Hematopoietic multipotent progenitor cell treated with erythropoietin and hydrocortisone succinate and interleukin-3 and kit ligand, for 8 days (in vitro differentiated cells): Measurements from ENCODE around the gene PPP1R9A.

Experiments used
- DNase-seq: peaks from one replicate; pipeline ENCODE4 v3.0.0-alpha.2; 2015

PPP1R9A gene

DNA sequence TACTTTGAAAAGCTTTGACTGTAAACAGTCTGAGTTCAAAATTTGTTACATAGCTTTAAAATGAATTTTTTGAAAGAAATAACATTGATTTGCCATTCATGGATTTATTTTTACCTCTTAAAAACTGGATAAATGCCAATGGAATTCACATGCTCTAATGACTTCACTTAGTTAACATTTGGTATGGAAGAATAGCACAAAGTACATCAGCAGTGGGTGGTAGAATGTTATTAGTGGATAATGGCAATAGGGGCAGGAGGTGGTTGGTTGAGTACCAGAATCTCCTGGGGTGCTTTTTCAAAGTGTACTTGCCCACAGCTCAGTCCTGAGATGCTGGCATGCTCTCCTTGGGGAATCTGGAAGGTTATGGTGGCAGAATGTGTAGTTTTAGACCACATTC is 4.7 kb downstream of the PPP1R9A start:
- no peak for DNase-seq

DNA sequence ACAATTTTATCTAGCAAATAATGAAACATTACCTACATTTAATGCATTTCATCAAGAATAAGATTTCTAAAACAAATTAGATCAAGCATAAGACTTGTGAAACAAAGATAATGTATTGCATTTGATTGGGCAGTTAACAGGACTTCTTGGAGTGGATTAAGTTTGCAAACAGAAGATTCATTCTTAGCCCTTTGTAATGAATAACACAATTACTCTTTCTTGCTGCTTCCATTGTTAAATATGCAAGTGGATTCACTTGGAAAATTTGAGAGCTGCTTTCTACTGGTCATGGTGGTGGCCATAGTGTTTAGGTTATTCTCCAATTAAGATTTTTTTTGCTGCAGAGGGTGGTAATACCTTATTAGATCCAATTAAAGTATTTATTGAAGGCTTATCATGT is 6.0 kb downstream of the PPP1R9A start:
- DNase-seq: no peak

DNA sequence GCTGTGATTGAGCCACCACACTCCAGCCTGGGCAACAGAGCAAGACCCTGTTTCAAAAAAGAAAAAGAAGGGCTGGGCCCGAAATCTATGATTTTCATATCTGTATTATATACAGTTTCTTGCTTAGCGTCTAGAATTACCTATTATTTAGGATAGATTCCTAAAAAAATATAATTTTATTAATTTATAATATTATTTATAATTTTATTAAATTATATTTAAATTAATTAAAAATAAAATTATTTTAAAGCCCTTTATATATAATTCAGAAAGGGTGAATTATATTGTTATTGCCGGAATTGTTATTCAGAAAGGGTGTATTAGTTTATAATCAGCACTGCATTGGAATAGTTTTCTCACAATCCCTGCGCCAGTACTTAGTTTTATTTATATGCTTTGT is 14.5 kb downstream of the PPP1R9A start:
- no peak for DNase-seq

DNA sequence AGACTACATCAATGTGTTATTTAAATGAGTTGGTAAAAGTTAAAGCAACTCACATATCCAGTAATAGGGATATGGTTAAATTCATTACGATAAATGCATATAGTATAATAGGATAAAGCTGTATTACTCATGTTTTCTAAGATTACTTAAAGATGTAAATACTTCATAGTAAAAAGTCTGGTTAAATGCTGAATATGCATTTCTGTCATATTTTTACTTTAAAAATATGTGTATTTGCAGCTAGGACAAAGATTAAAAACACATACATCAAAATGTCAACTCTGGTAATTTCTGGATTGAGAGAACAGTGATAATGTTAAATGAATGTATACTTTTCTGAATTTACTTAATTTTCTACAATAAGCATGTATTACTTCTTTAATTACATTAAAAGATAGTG is 15.1 kb downstream of the PPP1R9A start:
- DNase-seq: no peak

DNA sequence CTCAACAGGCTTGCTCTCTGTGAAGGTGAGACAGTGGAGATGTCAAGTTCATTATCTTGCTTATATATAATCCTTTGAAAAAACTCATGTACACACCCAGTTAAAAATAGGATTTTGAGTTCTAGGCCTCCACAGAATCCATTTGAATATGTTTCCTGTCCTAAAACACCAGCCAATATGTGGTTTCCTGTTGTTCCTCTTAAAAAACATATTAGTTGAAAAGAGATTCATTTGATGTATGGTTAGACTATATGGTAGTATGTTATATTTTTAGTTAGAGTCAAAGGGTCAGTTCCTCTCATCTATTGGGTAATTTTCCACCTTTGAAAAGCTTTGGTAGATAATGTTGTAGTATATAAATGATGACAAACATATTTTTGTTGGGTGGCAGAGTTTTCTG is 16.0 kb downstream of the PPP1R9A start:
- no peak for DNase-seq

DNA sequence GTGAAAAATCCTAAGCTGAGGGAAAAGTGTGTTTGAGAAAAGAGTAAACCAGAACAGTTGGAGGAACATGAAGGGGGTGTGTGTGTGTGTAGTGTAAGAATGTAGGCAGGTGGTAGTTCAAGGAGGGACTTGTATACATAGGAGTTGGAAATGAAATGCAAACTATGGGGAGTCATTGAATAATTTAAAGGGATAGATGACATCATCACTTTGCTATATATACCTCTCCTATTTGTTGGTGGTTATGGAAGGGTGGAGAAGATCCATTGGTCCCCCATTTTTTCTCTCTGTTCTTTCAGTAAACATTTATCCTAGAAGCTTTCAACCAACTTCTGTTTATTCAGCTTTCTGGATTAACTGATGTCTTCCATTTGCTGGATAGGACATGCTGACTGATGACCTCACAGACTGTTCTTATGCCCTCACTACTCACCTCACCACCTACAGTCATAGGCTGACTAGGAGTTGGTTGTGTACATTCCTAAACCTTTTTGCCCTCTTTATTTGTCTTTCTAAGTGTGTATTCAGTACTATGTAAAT is 20.8 kb downstream of the PPP1R9A start:
- DNase-seq: no peak

DNA sequence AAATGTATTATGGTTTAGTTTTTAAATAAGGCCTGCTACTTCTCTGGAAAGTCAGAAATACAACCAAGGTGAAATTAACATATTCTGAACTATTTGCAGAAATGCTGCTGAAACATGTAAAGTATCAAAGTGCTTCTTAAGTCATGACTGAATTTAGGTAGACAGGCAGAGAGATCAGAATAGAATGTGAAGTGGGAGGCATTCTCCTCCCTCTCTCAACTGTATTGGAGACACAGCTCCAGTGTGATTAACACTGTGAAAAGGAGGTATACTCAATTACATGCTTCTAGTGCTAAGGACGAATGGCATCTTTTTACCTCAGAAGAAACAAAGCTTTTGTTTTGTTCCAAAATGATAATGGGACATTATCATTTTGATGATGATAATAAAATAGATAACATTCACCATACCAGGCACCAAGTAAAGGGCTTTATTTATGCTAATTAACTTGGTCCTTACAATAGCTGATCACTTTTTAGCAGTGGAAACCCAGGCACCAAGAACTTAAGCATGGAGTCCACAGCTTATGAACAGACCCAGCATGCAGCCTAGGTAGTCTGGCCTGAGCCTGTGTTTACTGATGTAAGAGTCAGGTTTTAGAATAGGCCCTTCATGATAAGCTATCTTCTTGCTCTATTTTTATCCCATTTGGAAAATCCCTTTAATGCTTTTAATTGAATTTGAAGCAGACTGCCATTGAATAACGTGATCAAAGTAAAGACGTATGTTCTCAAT is 26.0 kb downstream of the PPP1R9A start:
- DNase-seq: no peak

DNA sequence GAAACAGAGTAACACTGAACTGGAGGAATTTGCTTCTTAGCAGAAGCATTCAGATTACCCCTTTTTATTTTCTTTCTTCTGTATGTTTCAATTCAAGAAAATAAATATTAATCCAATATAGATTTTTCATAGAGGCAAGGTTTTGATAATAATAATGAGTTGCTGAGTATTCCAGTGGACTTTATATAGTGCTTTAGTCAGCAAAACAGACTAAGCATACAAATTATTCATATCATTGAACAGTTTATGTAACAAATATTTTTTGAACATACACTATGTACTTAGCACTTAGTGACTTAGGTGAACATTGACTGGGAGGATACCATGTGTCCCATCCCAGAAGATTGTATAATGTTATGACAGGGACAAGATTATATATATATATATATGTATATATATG is 32.0 kb downstream of the PPP1R9A start:
- no peak for DNase-seq

DNA sequence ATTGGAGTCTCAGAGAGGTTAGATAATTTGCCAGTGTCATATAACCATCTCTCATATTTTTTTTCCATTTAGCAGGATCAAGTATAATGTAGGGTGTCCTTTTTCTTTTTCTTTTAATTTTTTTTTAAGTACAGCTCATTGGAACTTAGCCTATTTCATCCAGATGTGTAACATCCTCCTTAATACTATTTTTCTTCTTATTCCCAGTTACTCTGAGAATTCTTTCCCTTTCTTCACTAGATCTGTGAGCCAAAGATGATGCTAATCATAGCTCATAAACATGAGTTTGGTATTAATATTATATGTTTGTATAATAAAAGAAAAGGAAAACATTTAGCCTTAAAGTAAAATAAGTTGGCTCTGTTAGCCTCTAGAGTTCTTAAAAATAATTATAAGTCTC is 32.8 kb downstream of the PPP1R9A start:
- DNase-seq: no peak

DNA sequence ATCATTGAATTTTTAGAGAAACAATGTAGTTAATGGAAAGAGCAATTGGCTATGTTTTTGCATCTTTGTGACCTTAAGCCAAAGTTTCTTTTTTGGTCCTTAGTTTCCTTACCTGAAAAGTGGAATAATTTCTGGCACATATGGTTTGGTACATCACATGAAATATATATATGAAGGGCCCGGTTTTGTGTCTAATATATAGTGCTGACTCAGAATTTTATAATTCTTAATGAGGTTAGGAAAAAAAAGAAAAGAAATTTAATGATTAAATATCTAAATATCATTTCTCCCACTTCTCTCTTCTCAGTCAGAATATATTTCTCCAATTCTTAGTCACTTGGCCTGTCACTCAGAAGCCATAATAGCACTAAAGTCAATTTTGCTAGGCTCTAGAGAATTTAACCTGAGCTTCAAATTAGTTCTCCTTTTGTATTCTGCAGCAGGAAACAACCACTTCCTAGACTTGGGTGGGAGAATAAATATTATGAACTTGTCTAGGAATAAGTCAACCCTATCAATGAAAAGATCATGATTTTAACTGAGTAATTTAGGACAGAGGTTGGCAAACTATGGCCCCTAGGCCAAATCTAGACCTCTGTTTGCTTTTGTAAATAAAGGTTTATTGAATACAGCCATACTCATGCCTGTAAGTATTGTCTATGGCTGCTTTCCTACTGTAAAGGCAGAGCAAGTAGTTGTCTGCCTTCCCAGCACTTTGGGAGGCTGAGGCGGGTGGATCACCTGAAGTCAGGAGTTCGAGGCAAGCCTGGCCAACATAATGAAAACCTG is 34.6 kb downstream of the PPP1R9A start:
- DNase-seq: no peak

DNA sequence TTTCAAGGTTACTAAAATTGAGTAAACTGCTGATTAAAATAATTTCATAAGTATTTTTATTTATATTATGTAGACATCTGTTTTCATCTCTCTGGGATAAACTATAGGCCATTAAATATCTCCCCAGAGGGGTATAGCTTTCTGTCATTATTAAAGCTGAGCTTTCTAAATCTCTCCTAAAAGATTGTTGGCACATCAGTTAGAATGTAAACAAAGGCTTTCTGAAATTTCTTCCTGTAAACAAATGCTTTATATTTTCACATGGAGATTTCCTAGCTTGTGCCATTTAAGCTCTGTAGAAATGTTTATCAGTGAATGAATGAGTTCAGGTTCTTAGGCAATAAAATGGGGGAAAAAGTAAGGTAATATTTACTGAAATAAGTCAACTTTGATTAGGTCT is 35.7 kb downstream of the PPP1R9A start:
- DNase-seq: no peak

DNA sequence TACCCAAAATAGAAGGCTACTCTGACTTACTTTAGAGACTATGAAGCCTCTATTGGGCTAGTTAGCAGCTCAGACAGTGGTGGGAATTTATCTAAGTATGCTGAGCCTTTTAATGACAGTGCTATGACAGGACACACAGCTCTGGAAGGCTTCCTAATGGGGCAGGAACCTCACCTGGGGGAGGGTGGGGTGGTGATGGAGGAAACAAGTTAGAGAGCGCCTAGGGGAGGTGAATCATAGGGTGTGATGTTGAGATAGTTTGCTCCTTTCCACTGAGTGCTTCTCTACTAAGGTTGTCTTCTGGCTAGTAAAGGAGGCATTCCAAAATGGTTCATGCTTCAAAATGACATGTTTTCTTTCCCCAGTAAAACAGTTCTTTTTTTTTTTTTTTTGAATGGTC is 42.1 kb downstream of the PPP1R9A start:
- DNase-seq: no peak

DNA sequence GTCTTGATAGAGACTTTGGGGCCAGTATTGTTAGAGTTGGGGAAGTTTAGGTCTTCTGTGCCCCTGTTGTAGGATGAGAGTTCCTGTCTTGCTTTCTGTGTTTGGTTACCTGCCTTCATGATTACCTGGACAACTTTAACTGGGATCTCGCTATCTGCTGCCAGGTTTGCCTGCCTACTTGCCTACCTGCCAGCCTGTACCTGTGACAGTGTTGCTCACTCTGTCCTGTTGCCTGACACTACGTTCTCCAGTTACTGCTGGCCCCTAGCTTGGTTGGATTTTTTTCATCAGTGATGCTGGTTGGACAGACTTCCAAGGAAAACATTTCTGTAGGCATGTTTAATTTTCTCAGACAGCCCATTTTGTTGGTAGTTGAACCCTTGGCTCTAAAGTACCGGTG is 48.4 kb downstream of the PPP1R9A start:
- DNase-seq: no peak

DNA sequence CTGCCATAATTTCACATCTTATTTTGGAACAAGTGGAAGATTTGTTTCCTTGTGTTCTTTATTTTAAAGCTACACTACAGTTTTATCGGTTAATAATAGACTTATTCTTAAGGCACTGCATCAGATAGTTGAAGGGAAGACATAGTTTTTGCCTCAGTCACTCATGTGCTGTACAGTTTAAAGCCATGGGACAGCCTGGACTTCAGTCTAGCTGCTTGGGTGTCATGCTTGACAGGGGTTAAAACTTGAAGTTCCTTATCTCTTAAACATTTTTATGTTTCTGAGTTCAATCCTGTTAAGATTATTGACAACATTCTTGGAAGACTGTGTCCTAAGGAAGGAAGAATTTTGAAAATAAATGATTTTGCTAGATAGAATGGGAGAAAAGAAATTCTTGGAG is 49.7 kb downstream of the PPP1R9A start:
- DNase-seq: no peak

DNA sequence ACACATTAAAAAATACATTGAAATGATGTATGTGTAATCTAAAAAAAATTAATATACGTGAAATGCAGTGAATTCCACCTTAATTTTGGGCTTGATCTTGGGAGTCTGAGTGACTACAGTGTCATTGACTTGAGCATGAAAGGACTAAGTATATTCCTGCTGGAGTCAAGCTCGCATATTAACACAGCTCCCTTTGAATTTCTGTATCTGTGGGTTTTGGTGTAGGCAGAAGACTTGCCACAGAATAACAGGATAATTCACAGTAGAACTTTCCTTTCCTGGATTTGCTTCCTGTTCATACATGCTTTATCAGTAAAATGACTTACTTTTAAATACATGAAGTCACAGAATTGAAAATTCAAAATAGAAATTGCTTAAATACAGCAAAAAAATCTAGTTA is 55.3 kb downstream of the PPP1R9A start:
- DNase-seq: no peak

DNA sequence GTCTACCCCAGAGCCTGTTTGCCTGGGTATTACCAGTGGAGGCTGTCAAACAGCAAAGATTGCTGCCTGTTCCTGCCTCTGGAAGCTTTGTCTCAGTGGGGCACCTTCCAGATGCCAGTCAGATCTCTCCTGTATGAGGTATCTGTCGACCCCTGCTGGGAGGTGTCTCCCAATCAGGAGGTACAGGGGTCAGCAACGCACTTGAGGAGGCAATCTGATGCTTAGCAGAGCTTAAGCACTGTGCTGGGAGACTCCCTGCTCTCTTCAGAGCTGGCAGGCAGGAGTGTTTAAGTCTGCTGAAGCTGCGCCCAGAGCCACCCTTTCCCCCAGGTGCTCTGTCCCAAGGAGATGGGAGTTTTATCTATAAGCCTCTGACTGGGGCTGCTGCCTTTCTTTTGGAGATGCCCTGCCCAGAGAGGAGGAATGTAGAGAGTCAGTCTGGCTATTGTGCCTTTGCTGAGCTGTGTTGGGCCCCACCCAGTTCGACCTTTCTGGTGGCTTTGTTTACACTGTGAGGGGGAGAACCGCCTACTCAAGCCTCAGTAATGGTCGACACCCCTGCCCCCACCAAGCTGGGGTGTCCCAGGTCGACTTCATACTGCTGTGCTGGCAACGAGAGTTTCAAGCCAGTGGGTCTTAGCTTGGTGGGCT is 62.2 kb downstream of the PPP1R9A start:
- no peak for DNase-seq

DNA sequence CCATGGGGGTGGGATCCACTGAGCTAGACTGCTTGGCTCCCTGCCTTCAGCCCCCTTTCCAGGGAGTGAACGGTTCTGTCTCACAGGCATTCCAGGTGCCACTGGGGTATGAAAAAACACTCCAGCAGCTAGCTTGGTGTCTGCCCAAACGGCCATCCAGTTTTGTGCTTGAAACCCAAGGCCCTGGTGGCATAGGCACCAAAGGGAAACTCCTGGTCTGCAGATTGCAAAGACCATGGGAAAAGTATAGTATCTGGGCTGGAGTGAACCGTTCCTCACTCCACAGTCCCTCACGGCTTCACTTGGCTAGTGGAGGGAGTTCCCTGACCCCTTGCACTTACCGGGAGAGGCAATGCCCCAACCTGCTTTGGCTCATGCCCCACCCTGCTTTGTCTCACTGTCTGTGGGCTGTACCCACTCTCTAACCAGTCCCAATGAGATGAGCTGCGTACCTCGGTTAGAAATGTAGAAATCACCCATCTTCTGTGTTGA is 62.7 kb downstream of the PPP1R9A start:
- DNase-seq: no peak

DNA sequence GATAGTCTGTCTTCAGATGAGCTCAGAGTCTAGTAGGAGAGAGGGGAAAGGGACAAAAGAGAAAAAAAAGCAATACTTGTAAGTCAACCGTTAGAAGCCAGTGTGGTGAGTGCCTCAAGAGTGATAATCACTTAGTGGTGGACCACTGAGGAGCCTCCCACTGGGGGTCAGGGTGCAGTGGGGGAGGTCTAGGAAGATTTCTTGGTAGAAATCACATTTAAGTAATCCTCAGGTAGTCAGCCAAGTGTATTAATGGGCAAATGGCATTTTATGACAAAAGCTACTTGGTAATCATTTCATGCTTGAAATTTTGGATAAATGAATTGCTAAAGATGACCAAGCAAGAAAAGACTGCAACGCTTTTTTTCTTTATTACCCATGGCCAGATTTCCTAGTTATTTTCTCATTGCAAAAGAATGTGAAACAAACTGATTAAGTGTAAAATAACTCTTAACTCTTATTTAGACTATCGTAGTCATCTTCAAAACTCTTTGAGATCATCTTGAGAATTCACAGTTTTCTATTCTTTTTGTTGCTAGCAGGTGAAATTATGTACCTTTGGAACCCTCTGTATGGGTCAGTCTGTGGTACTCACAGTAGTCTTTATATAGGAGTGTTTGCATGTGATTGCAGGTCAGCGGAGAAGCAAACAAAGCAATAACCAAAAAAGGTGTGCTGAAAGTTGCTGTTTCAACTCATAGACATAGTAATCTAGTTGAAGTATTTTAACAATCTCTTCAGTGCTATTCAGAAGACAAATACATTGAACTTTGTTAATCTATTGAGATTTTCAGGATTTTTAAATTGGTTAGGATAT is 63.9 kb downstream of the PPP1R9A start:
- DNase-seq: no peak

DNA sequence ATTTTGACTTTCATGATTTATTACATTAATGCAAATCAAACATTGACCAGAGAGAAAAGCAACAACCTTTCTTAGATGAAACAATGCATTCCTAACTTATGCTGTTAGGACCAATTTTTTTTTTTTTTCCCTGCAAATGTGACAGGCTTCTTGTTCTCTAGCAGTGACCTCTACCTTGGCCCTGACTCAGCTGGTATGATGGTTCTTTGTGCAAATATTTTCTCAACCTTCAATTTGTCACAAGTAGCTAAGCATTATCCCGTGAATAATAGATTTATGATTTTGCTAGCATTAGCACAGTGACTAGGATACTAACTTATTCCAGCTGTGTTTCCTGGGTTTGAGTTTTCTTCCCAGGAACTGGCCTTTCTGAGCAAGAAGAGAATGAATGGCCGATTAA is 64.9 kb downstream of the PPP1R9A start:
- no peak for DNase-seq

DNA sequence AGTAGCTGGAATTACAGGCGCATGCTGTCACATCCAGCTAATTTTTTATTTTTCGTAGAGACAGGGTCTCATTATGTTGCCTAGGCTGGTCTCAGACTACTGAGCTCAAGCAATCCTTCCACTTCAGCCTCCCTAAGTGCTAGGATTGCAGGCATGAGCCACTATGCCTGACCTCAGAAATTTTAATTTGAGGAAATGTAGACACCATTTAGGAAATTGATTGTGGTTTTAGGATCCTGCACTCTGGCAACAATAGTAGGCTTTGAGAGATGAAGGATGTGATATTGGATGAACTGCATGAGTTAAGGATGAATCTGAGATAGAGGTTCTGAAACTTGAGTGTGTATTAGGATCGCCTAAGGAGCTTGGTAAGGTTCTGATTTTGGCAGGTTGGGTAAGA is 66.5 kb downstream of the PPP1R9A start:
- no peak for DNase-seq

DNA sequence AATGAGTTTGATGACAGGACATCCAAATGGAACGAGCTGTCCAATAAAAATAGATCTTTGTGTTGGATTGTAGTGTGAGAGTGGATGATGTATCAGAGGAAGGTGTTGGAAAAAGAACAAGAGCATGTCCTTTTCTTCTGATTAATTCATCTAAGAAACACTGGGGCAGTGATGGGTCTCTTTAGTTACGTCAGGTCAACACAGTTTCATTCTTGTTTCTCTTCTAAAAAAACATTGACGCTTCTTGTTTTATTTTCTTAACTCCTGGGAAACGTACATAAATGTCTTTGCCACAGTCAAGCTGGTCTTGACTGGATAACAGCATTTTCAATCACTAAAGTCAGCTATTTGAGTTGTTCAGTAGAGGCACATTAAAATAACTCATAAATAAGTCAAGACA is 67.0 kb downstream of the PPP1R9A start:
- no peak for DNase-seq

DNA sequence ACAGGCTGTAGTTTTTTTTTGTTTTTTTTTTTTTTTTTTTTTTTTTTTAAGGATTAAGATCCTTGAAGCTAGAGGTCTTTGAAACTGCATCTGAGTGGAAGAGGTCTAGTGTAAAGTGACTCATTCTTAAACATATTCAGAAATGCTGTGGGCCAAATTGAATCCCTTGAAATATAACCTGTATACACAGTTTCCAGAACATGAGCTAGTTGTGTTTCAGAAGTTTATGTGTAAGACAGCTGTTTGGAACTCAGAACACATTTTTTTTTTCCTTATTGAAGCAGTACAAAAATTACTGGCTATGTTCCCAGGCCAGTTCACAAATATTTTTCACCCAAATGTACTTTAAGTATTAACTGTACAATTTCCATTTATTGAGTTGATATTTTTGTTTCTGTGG is 67.9 kb downstream of the PPP1R9A start:
- DNase-seq: no peak
